KG1 (cell line): ENCODE results near the gene PRR12.

Experiments used
- DNase-seq: peaks from one replicate; lab custom pipeline; 2025; lab: John Stamatoyannopoulos, UW

Gene PRR12

DNA sequence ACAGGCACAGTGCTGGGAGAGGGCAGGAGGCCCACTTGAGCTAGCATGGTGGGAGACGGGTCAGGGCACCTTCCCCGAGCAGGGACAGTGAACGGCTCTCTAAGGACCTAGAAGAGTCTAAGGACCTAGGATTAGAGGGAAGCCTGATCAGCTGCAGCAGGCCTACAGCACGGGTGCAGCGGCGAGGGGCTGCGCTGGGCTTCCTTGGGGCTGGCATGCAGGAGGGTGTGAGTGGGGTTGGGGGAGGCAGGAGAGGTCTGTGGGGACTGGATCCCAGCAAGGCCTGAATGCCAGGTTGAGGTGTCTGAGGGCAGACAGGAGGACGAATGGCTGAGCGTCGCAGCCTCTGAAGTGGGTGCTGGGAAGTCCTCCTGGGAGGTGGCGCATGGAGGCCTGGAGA is 54.6 kb downstream of the PRR12 start:
- DNase-seq, result no peak

DNA sequence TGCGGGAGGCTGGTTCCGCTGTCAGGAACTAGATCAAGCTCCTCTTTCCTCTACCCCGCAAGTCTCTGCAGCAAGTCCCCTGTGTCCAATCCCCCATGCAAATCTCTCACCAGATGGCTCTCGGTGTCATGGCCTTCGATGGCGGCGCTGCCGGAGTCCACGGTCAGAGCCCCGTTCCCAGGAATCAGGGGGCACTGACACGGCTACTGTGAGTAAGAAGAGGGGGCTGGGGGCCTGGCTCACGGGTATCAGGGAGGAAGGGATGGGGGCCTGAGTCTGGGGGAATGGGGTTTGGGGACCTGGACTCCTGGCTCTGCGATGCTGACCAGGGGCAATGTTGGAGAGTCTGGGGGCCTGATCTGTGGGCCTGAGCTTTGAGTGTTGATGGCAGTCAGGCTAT is 55.0 kb downstream of the PRR12 start:
- no peak for DNase-seq

DNA sequence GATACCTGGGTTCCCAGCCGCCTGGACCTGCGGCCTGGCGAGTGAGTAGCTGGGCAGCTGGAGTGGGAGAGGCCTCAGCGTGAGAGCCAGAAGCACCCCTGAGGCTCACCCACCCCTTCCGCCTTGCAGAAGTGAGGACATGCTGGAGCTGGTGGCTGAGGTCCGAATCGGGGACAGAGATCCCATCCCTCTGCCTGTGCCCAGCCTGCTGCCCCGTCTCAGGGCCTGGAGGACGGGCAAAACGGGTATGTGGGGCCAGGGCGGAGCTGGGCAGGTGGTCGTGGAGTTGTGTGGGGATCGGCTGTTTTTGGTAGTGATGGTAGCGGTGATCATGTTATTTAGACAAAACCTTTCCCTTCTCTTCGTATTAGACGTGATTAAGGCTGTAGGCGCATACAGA is 55.6 kb downstream of the PRR12 start:
- no peak for DNase-seq

DNA sequence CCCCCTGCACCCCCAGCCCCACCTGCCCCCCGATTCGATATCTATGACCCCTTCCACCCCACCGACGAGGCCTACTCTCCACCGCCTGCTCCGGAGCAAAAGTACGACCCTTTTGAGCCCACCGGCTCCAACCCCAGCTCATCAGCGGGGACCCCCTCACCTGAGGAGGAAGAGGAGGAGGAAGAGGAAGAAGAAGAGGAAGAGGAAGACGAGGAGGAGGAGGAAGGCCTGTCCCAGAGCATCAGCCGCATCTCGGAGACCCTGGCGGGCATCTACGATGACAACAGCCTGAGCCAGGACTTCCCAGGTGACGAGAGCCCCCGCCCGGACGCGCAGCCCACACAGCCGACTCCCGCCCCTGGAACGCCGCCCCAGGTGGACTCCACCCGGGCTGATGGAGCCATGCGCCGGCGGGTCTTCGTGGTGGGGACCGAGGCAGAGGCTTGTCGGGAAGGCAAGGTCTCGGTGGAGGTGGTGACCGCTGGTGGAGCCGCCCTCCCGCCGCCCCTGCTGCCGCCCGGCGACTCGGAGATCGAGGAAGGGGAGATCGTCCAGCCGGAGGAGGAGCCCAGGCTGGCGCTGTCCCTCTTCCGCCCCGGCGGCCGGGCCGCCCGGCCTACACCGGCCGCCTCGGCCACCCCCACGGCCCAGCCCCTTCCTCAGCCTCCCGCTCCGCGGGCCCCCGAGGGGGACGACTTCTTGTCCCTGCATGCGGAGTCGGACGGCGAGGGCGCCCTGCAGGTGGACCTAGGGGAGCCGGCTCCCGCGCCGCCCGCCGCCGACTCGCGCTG is 60.2 kb downstream of the PRR12 start:
- no peak for DNase-seq

DNA sequence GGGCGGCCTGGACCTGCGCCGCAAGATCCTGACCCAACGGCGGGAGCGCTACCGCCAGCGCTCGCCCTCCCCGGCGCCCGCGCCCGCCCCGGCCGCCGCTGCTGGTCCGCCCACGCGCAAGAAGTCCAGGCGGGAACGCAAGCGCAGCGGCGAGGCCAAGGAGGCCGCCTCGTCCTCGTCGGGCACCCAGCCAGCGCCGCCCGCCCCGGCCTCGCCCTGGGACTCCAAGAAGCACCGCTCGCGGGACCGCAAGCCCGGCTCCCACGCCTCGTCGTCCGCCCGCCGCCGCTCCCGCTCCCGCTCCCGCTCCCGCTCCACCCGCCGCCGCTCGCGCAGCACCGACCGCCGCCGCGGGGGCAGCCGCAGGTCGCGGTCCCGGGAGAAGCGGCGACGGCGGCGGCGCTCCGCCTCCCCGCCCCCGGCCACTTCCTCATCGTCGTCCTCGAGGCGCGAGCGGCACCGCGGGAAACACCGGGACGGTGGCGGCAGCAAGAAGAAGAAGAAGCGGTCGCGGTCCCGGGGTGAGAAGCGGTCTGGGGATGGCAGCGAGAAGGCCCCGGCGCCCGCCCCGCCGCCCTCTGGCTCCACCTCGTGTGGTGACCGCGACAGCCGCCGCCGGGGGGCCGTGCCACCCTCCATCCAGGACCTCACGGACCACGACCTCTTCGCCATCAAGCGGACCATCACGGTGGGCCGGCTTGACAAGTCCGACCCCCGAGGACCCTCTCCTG is 61.0 kb downstream of the PRR12 start:
- DNase-seq, result no peak

DNA sequence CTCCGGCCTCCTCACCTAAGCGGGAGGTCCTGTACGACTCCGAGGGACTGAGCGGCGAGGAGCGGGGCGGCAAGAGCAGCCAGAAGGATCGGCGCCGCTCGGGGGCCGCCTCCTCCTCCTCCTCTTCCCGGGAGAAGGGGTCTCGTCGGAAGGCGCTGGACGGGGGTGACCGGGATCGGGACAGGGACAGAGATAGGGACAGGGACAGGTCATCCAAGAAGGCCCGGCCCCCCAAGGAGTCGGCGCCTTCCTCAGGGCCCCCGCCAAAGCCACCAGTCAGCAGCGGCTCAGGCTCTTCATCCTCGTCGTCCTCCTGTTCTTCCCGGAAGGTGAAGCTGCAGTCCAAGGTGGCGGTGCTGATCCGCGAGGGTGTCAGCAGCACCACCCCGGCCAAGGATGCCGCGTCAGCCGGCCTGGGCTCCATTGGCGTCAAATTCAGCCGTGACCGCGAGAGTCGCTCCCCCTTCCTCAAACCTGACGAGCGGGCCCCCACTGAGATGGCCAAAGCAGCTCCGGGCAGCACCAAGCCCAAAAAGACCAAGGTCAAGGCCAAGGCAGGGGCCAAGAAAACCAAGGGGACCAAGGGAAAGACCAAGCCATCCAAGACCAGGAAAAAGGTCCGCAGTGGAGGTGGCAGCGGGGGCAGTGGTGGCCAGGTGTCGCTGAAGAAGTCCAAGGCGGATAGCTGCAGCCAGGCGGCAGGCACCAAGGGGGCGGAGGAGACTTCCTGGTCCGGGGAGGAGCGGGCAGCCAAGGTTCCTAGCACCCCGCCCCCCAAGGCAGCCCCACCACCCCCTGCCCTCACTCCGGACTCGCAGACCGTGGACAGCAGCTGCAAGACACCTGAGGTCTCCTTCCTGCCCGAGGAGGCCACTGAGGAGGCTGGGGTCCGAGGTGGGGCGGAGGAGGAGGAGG is 61.8 kb downstream of the PRR12 start:
- DNase-seq, result no peak

DNA sequence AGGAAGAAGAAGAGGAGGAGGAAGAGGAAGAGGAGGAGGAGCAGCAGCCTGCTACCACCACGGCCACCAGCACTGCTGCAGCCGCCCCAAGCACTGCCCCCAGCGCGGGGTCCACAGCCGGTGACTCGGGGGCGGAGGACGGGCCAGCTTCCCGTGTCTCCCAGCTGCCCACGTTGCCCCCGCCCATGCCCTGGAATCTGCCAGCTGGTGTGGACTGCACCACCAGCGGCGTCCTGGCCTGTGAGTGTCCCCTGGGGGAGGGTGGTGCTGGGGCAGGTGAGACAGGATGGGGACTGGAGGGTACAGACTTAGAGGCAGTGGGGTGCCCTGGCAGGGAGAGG is 62.5 kb downstream of the PRR12 start:
- DNase-seq, result no peak

DNA sequence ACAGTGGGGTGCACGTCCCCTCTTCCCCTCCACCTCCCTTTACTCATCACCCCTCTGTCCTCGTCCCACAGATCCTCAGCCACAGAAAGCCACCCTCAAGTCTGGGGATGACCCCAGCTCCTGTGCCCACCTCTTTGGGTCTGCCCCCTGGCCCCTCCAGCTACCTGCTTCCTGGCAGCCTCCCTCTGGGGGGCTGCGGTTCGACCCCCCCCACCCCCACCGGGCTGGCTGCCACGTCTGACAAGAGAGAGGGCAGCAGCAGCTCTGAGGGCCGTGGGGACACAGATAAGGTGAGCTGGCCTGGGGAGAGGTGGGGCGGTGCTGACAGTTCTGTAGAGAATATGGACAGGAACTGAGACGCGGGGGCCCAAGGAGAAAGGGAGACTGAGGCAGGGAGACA is 63.6 kb downstream of the PRR12 start:
- DNase-seq, result no peak

DNA sequence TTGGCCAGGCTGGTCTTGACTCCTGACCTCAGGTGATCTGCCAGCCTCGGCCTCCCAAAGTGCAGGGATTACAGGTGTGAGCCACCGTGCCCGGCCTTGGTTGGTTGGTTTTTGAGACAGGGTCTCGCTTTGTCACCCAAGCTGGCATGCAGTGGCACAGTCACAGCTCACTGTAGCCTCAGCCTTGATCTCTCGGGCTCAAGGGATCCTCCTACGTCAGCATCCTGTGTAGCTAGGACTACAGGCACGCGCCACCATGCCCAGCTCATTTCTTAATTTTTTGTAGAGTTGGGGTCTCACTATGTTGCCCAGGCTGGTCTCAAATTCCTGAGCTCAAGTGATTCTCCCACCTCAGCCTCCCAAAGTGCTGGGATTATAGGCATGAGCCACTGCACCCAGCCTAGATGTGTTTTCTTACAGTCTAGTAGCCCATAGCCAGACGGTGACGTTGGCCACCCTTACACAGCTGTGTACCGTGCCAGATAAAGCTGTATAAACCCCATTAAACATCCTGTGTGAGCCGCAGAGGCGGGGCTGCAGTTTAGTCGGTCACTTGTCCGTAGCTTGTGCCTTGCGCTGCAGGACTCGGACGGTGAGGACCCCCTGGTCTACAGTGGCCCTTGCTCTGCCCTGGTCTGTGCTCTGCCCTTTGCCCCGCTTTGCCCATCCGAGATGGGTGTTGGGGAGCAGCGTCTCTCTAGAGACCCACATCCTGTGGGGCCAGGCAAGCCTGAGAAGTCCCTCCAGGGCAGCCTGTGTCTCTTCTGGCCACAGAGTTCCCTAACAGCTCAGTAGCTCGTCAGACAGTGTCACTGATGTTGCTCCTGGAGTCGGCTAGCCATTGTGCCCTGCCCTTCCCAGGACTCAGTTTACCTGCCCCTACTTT is 64.8 kb downstream of the PRR12 start:
- DNase-seq, result no peak

DNA sequence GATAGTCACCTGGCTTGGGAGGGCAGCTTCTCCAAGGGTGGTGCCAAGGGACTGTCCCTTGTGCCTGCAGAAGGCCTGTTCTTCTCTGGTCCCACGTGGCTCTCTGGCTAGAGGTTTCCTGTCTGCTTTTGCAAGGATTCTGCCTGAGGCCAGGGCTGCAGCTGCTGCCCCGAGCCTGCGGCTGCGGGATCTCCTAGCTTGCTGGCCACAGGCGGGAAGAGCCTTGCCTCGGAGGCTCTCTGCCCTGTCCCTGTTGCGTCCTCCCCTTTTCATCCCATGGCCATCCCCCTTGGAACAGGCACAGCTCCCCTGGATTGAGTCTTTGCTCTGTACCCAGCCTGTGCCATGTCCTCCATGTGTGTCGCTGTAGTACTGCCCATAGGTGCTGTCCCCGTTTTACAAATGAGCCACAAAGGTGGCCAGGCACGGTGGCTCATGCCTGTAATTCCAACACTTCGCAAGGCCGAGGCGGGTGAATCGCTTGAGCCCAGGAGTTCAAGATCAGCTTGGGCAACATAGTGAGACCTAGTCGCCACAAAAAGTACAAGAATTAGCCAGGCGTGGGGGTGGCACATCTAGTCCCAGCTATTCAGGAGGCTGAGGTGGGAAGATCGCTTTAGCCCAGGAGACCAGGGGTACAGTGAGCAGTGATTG is 65.6 kb downstream of the PRR12 start:
- DNase-seq, result no peak

DNA sequence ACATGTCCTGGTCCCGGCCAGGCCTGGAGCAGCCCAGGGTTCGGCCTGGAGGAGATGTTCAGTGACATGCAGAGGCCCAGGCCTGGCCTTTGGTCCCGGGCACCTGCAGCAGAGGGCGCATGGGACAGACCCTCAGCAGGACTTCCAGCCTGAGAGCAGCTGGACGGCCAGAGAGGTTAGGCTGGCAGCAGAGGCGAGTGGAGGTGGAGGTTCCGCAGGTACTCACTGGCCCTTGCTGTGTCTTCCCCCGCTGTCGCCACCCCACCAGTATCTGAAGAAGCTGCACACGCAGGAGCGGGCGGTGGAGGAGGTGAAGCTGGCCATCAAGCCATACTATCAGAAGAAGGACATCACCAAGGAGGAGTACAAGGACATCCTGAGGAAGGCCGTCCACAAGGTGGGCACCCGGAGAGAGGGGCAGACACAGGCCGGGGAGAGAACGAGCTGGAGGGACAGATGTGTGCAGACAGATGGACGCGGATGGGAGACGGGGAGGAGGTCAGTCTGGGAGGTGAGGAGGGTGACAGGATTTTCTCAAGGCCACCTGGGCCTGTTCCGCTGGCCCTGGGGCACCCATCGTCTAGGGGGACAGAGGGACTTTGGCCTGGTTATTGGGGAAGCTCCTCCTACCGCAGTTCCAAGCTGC is 66.6 kb downstream of the PRR12 start:
- DNase-seq, result no peak

DNA sequence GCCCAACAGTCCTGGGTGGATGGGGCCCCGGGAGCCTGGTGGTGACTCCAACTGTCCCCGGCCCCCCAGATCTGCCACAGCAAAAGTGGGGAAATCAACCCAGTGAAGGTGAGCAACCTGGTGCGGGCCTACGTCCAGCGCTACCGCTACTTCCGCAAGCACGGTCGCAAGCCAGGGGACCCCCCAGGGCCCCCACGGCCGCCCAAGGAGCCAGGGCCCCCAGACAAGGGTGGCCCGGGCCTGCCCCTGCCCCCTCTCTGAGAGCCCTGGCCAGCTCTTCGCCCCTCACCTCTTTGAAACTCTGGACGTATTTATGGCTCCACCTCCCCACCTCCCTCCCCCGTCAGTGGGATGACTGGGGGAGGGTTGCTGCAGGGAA is 67.1 kb downstream of the PRR12 start:
- DNase-seq, result no peak

DNA sequence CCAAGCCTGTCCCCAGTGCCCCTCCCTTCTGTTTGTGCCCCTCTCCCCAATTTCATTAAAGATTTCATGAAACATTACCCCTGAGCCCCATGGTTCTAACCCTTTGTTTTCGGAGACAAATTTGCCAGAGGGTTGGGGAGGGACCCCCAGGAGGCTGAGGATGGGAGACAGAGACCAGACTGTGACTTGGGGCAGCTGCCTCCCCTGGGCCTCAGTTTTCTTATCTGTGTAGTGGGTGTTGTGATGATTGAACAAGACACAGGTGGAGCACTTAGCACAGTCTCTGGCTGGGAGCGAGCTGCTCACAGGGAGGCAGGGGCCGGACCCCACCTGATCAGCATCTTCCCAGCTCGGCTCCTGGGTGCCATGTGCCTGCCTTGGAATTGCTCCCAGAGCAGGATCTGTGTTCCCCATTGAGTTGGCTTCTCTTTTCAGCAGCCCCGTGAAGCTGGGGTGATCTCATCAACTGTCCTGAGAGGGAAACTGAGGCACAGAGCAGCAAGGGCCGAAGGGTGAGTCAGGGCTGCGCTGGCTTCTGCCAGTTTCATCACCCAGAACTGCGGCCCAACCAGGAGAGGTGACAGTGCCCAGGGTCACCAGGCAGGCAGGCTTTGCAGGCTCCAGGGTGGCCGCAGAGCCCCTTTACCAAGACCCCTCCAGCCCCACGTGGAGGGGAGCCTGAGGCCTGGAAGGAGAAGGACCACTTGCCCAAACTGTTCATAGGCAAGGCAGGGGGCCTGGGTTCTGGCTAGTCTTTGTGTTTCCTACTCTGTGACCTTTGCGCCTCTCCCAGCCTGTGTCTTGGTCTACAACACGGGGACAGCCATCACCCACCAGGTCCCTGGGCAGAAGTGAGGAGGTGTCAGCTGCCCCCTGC is 67.8 kb downstream of the PRR12 start:
- DNase-seq, result no peak

DNA sequence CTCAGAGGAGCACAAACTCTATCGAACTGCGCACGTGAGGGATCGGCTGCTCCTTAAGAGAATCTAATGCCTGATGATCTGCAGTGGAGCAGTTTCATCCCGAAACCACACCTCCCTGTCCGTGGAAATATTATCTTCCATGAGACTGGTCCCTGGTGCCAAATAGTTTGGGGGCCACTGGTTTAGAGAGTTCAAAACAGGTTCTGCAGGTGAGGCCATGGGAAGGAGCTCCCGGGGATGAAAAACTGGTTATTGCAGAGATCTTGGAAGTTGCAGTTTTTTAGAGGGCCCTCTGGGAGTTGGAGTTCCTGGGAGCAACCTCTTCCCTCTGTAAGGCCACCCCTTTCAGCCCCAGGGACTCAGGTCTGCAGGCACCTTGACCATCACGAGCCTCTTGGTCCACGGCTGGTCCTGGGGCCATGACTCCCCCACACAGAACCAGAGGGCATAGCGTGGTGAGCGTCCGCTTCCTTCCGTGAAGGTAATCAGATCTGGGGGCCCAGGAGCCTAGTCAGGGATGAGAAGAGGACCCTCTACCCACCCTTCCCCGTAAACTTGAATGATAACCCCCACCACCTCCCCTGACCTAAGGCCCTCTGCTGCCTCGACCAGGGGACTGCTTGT is 69.5 kb downstream of the PRR12 start:
- no peak for DNase-seq

DNA sequence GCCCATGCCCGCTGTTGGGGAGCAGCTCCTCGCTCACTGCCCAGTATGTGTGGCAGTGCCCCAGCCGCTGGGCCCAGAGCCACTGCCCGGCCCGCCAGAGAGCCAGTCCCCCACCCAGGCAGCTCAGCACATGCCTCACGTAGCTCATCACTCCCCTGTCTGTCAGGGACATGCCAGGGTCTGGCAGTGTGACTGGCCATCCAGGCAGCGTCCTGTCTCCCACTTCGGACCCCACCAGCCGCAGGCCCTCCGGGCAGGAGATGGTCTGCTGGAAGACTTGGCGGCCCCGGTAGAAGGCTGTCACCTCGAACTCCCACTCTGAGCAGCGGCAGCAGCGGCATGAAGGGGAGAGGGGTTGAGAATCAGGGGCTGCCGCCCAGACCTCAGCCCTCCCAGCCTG is 71.0 kb downstream of the PRR12 start:
- no peak for DNase-seq

DNA sequence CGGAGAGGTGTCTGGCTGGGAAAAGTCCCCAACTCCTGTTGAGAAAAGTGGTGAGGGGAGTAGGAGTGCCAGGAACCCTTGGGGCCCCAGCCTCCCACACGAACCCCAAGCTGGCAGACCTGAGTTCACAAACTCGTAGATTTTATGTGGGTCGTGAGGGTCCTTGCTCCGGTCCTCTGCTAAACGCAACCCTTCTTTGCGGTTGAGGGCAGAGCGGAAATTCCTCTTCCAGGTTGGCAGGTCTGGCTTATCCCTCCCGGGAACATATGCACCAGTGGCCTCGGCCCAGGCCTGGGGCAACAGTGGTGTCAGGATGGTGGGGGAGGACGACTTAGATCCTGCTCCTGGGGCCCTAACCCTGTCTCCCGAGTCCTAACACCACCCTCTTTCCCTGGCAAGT is 72.2 kb downstream of the PRR12 start:
- DNase-seq, result no peak

DNA sequence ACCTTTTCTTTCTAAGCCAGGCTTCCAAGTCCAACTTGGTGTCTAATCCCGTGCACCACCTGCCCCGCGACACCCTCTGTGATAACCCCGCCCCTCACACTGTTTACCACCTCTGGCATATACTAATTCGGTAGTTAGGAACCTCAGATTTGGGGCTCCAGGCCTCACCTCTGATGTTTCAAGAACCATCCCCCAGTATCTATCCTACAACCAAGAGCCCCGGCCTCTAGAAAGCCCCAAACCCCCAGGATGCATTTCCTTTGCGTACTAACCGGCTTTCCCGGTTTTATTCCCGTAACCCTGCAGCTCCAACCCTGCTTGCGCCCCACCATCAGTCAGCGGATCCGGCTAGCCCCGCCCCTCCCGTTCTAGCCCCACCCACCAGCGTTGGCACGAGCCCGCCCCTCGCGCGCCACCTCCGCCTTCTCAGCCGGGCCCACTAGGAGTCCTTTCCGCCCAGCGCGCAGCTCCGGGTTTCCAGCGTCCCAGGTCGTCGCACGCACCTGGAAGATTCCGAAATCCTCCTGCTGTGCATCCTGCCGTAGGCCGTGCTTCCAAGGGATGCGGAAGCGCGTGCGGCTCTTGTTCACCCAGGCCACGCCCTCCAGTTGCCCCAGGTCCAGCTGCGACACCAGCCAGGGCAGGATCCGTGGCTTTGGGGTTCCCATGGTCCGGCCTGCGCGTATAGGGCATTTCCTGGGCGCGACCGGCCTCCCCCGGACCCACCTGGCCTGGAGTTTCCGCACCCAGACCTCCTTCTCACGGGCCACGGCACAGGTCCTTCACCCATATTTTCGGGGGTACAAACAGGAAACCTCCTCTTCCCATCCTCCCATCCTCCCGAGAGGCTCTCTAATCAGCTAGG is 73.4 kb downstream of the PRR12 start:
- peak; percentile 40 for DNase-seq

DNA sequence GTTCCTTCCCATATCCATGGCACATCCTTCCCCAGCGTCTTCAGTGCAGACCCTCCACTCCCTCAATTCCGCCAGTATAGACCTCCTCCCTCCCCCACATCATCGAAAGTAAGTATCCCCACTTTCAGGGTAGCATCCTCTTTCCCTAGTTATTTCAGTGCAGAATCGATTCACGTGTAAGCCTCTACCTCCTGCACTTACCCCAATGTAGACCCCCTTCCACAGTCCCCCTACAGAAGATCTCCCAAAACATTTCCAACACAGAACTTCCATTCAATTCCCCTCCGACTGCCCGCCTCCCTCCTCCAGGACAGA is 74.0 kb downstream of the PRR12 start:
- DNase-seq, result no peak
